H9 (cell line): ENCODE data around the gene MBNL1. TPM values are rescaled to one million over a fixed set of nuclear protein-coding genes. Genes with fewer than 3 reads are reported as not detected.

Experiments
- DNase-seq: peaks from one replicate; pipeline ENCODE4 v3.0.0-alpha.2; 2017
- H2AFZ ChIP-seq: one replicate; pipeline ENCODE4 v1.6.1; 2013; ENCODE audit warnings: mild to moderate bottlenecking, low read length, control low read depth, moderate library complexity
- H2AK5ac ChIP-seq: 2 replicates; pipeline ENCODE4 v1.6.1; 2013; ENCODE audit warnings: low read length, control low read depth, mixed read lengths; ENCODE audit not compliant: insufficient read length
- H2BK120ac ChIP-seq: one replicate; pipeline ENCODE4 v1.6.1; 2013; ENCODE audit warnings: low read depth, mild to moderate bottlenecking, low read length, control low read depth, inconsistent platforms; ENCODE audit not compliant: poor library complexity, severe bottlenecking
- H2BK12ac ChIP-seq: 2 replicates; pipeline ENCODE4 v1.6.1; 2013; ENCODE audit warnings: low read length, control low read depth, mixed read lengths, low read depth; ENCODE audit not compliant: insufficient read length
- H2BK15ac ChIP-seq: 2 replicates; pipeline ENCODE4 v1.6.1; 2013; ENCODE audit warnings: low read depth, low read length, control low read depth
- H2BK20ac ChIP-seq: one replicate; pipeline ENCODE4 v1.6.1; 2013; ENCODE audit warnings: low read depth, mild to moderate bottlenecking, low read length, control low read depth, inconsistent platforms; ENCODE audit not compliant: poor library complexity, severe bottlenecking
- H2BK5ac ChIP-seq: 2 replicates; pipeline ENCODE4 v1.6.1; 2013; ENCODE audit warnings: low read length, control low read depth, mixed read lengths; ENCODE audit not compliant: insufficient read length
- H3K14ac ChIP-seq: 2 replicates; pipeline ENCODE4 v1.6.1; 2013; ENCODE audit warnings: low read length, control low read depth; ENCODE audit not compliant: insufficient read depth
- H3K18ac ChIP-seq: 2 replicates; pipeline ENCODE4 v1.6.1; 2013; ENCODE audit warnings: low read depth, mild to moderate bottlenecking, mixed read lengths, low read length, control low read depth; ENCODE audit not compliant: insufficient read length
- H3K23ac ChIP-seq: 2 replicates; pipeline ENCODE4 v1.6.1; 2013; ENCODE audit warnings: low read length, control low read depth, mixed read lengths, low read depth; ENCODE audit not compliant: insufficient read length
- H3K23me2 ChIP-seq: 2 replicates; pipeline ENCODE4 v1.6.1; 2013; ENCODE audit warnings: low read depth, mild to moderate bottlenecking, mixed read lengths, low read length, control low read depth; ENCODE audit not compliant: insufficient read length, poor library complexity, severe bottlenecking
- H3K27ac ChIP-seq: 2 replicates; pipeline ENCODE4 v1.5.1; 2013; ENCODE audit warnings: low read length, control low read depth, mixed read lengths, low read depth; ENCODE audit not compliant: insufficient read length
- H3K27me3 ChIP-seq: 2 replicates; pipeline ENCODE4 v1.6.1; 2013; ENCODE audit warnings: low read length, control low read depth, inconsistent platforms; ENCODE audit not compliant: insufficient read depth
- H3K4ac ChIP-seq: 2 replicates; pipeline ENCODE4 v1.6.1; 2013; ENCODE audit warnings: low read depth, mild to moderate bottlenecking, control low read depth, inconsistent platforms, low read length, moderate library complexity
- H3K4me1 ChIP-seq: 2 replicates; pipeline ENCODE4 v1.6.1; 2013; ENCODE audit warnings: low read length, control low read depth, inconsistent platforms; ENCODE audit not compliant: insufficient read depth
- H3K4me2 ChIP-seq: 2 replicates; pipeline ENCODE4 v1.6.1; 2013; ENCODE audit warnings: low read length, control low read depth, mixed read lengths; ENCODE audit not compliant: insufficient read length, insufficient read depth
- H3K56ac ChIP-seq: 2 replicates; pipeline ENCODE4 v1.6.1; 2013; ENCODE audit warnings: low read depth, mild to moderate bottlenecking, mixed read lengths, low read length, control low read depth; ENCODE audit not compliant: insufficient read length
- H3K79me1 ChIP-seq: 2 replicates; pipeline ENCODE4 v1.6.1; 2013; ENCODE audit warnings: low read depth, mild to moderate bottlenecking, moderate library complexity, low read length, control low read depth, inconsistent platforms; ENCODE audit not compliant: insufficient read depth, poor library complexity, severe bottlenecking
- H3K79me2 ChIP-seq: 2 replicates; pipeline ENCODE4 v1.6.1; 2013; ENCODE audit warnings: low read length, control low read depth, inconsistent platforms; ENCODE audit not compliant: insufficient read depth
- H3K9ac ChIP-seq: 2 replicates; pipeline ENCODE4 v1.6.1; 2013; ENCODE audit warnings: low read length, control low read depth, mixed read lengths; ENCODE audit not compliant: insufficient read length; ENCODE audit errors: extremely low read depth
- H3K9me3 ChIP-seq: one replicate; pipeline ENCODE4 v1.6.1; 2013; ENCODE audit warnings: low read depth, low read length, inconsistent platforms; ENCODE audit not compliant: control insufficient read depth
- H3T11ph ChIP-seq: one replicate; pipeline ENCODE4 v1.6.1; 2013; ENCODE audit warnings: mild to moderate bottlenecking, low read length, control low read depth, inconsistent platforms
- H4K20me1 ChIP-seq: one replicate; pipeline ENCODE4 v1.6.1; 2013; ENCODE audit not compliant: control insufficient read depth, insufficient read length, insufficient read depth
- H4K5ac ChIP-seq: 2 replicates; pipeline ENCODE4 v1.6.1; 2013; ENCODE audit warnings: low read depth, mild to moderate bottlenecking, mixed read lengths, low read length, control low read depth; ENCODE audit not compliant: insufficient read length
- H4K8ac ChIP-seq: replicated peaks from 2 replicates; pipeline ENCODE4 v1.6.1; 2013; ENCODE audit warnings: low read length, control low read depth, mixed read lengths, low read depth; ENCODE audit not compliant: insufficient read length
- H4K91ac ChIP-seq: 2 replicates; pipeline ENCODE4 v1.6.1; 2013; ENCODE audit warnings: low read depth, mild to moderate bottlenecking, moderate library complexity, mixed read lengths, low read length, control low read depth; ENCODE audit not compliant: insufficient read length
- H3K27ac Mint-ChIP-seq, 3 experiments: 2 replicates in 2 of 3; 3 replicates in 1 of 3; pipeline ENCODE4 v1.8.0; 2020 to 2021; ENCODE audit warnings: mixed read lengths in 3 of 3, mild to moderate bottlenecking in 1 of 3, moderate library complexity in 1 of 3
- H3K27me3 Mint-ChIP-seq: 2 replicates; pipeline ENCODE4 v1.8.0; 2021; ENCODE audit warnings: low read depth, mild to moderate bottlenecking, moderate library complexity, mixed read lengths
- H3K36me3 Mint-ChIP-seq, 3 experiments: 2 replicates in 2 of 3; 3 replicates in 1 of 3; pipeline ENCODE4 v1.8.0; 2020 to 2021; ENCODE audit warnings: low read depth in 3 of 3, mixed read lengths in 3 of 3; ENCODE audit not compliant: insufficient read depth in 1 of 3
- H3K4me1 Mint-ChIP-seq, 2 experiments: 2 replicates each; pipeline ENCODE4 v1.8.0; 2020; ENCODE audit warnings: mixed read lengths in 2 of 2
- H3K4me3 Mint-ChIP-seq, 2 experiments: 2 replicates in 1 of 2; 3 replicates in 1 of 2; pipeline ENCODE4 v1.8.0; 2020 to 2021; ENCODE audit warnings: mild to moderate bottlenecking in 2 of 2, mixed read lengths in 2 of 2, moderate library complexity in 1 of 2
- H3K9me3 Mint-ChIP-seq, 2 experiments: 2 replicates in 1 of 2; 3 replicates in 1 of 2; pipeline ENCODE4 v1.8.0; 2020; ENCODE audit warnings: mild to moderate bottlenecking in 2 of 2, mixed read lengths in 2 of 2, moderate library complexity in 1 of 2
- CTCF ChIP-seq: fragments of 200-600 bp; sonication (generic); conservative IDR thresholded peaks from 3 replicates; pipeline ENCODE4 v1.8.0; 2021; ENCODE audit warnings: antibody characterized with exemption, mild to moderate bottlenecking
- WGBS: extraction: QIAGEN DNeasy Blood & Tissue Kit; methylation state at CpG from one replicate; pipeline ENCODE4 v1.1.7; 2013; ENCODE audit warnings: missing lambda C conversion rate, low lambda C conversion rate, mixed read lengths; ENCODE audit not compliant: insufficient read length; ENCODE audit errors: extremely low coverage; 5-methylcytosine and 5-hydroxymethylcytosine counted together
- long read RNA-seq: library from polyadenylated mRNA; unstranded; transcript quantifications from one replicate; pipeline ENCODE4 v2.0.0, GENCODE V29; 2020
- total RNA-seq: library from RNA; stranded (reverse); gene quantifications from 2 replicates; pipeline ENCODE4 v1.2.1, GENCODE V29; 2021

The MBNL1 gene
- 14.9 and 15.2 TPM in 2 replicates for total RNA-seq
- long read RNA-seq, full-length matches to known transcripts = 9 of 17 reads
- long read RNA-seq, partial matches to known transcripts = 5 of 17 reads
- long read RNA-seq, other reads (novel, unspliced or antisense) = 3 of 17 reads

- WGBS = no CpG with 5 or more reads among the region's 50 CpGs
- Mint-ChIP-seq H3K4me1 (peaks cover 22 to 39% of the 10 kb centered on the region in 2 experiments), H3K27ac (peak within 1 kb of the TSS; percentile 51 to 95 (median 87); a peak in 6 of 7 replicates)
These were observed at the start of gene MBNL1 for GRCh38 chr3:152268555-152269055. TSS of gene MBNL1 (plus strand) at chr3:152268929. CDS start at chr3:152300194, 31,265 bp downstream.

More at GRCh38 chr3:152268555-152269055, at the start of gene MBNL1:
- H4K91ac ChIP-seq = no peak within 1 kb of the TSS
- peak; percentile 81 for DNase-seq
- peak within 1 kb of the TSS; percentile 69 for H3K27ac ChIP-seq
- no peak within 1 kb of the TSS for H2BK20ac ChIP-seq
- Mint-ChIP-seq H3K27me3 (peaks cover 20% of the 10 kb centered on the region), H3K36me3 (no peaks in the 10 kb centered on the region), H3K9me3 (no peaks in the 10 kb centered on the region), H3K4me3 (peak within 1 kb of the TSS; percentile 85 to 93)
- no peak within 1 kb of the TSS for H2BK5ac ChIP-seq
- no peak within 1 kb of the TSS for H2AK5ac ChIP-seq
- no peak within 1 kb of the TSS for H4K5ac ChIP-seq
- H4K20me1 ChIP-seq = no peaks in the 10 kb centered on the region
- peak within 1 kb of the TSS; percentile 65 for H3K4me2 ChIP-seq
- H2BK15ac ChIP-seq = no peak within 1 kb of the TSS; the same call in 1 of the 2 replicates
- H3K23ac ChIP-seq = no peak within 1 kb of the TSS
- no peak within 1 kb of the TSS; the same call in 1 of the 2 replicates for H3K4ac ChIP-seq
- H2AFZ ChIP-seq = peak within 1 kb of the TSS; percentile 86
- TF ChIP-seq CTCF = no peak
- peak within 1 kb of the TSS; percentile 85 for H3K18ac ChIP-seq
- H3K9me3 ChIP-seq = no peaks in the 10 kb centered on the region
- peak within 1 kb of the TSS; percentile 36 for H2BK12ac ChIP-seq
- H4K8ac ChIP-seq = no peak within 1 kb of the TSS
- peaks cover 14% of the 10 kb centered on the region for H3K23me2 ChIP-seq
- H2BK120ac ChIP-seq = peak within 1 kb of the TSS; percentile 63
- H3T11ph ChIP-seq = no peak within 1 kb of the TSS
- H3K79me2 ChIP-seq = peaks cover 8% of the 10 kb centered on the region; the same call in 1 of the 2 replicates
- no peaks in the 10 kb centered on the region; the same call in 1 of the 2 replicates for H3K4me1 ChIP-seq
- peaks cover 4% of the 10 kb centered on the region; the same call in 1 of the 2 replicates for H3K27me3 ChIP-seq
- H3K56ac ChIP-seq = no peak within 1 kb of the TSS
- H3K79me1 ChIP-seq = no peaks in the 10 kb centered on the region
- H3K14ac ChIP-seq = peak within 1 kb of the TSS; percentile 93
- H3K9ac ChIP-seq = peak within 1 kb of the TSS; percentile 85
